Endothelial cell of umbilical vein (primary cell): ENCODE measurements around the gene USP49. TPM values are rescaled to one million over a fixed set of nuclear protein-coding genes. Genes with fewer than 3 reads are reported as not detected.

Experiments used
- BruUV-seq: library from RNA; stranded (reverse); fragments of 400-500 nt; replicated peaks from 2 replicates; lab custom pipeline; 2021; lab: Mats Ljungman, UMichigan
- CTCF ChIA-PET: fragments of 300-600, 350-600 bp; sonication (Branson Sonifier 250); formaldehyde crosslinking; loops from one replicate; lab custom pipeline; 2021; ENCODE audit warnings: antibody characterized with exemption, inconsistent platforms; lab: Charles Lee
- POLR2A ChIA-PET: fragments of 300-600, 350-600 bp; sonication (Branson Sonifier 250); formaldehyde crosslinking; loops from one replicate; lab custom pipeline; 2021; ENCODE audit warnings: antibody characterized with exemption, inconsistent platforms; lab: Charles Lee
- DNase-seq: peaks from one replicate; pipeline ENCODE4 v3.0.0-alpha.2; 2011; ENCODE audit warnings: low read depth, low spot score
- FAIRE-seq: peaks from 2 replicates; lab custom pipeline; 2011; peaks lifted over from hg19 to GRCh38; lab: Jason Lieb, UNC
- H2AFZ ChIP-seq: 2 replicates; pipeline ENCODE4 v1.6.0; 2012; ENCODE audit warnings: low read depth, low read length, control low read depth, inconsistent platforms
- H3K27ac ChIP-seq: 2 replicates; pipeline ENCODE4 v1.5.1; 2011; ENCODE audit warnings: low read depth, mild to moderate bottlenecking, control low read depth, low read length, moderate library complexity; ENCODE audit not compliant: insufficient read depth
- H3K27me3 ChIP-seq, 2 experiments: 2 replicates each; pipeline versions ENCODE4 v1.6.0 to v1.6.1; 2011; ENCODE audit warnings: low read length in 2 of 2, mixed read lengths in 1 of 2; ENCODE audit not compliant: control insufficient read depth in 2 of 2, insufficient read depth in 2 of 2
- H3K36me3 ChIP-seq, 2 experiments: 2 replicates in 1 of 2; 3 replicates in 1 of 2; pipeline ENCODE4 v1.5.1; 2011; ENCODE audit warnings: low read length in 2 of 2, mild to moderate bottlenecking in 1 of 2, moderate library complexity in 1 of 2; ENCODE audit not compliant: control insufficient read depth in 2 of 2, insufficient read depth in 2 of 2; ENCODE audit errors: extremely low read depth in 1 of 2
- H3K4me1 ChIP-seq: 3 replicates; pipeline ENCODE4 v1.5.1; 2011; ENCODE audit warnings: mild to moderate bottlenecking, low read length; ENCODE audit not compliant: control insufficient read depth, insufficient read depth; ENCODE audit errors: extremely low read depth
- H3K4me2 ChIP-seq: 2 replicates; pipeline ENCODE4 v1.6.1; 2011; ENCODE audit warnings: low read length, control low read depth, mixed read lengths; ENCODE audit not compliant: insufficient read depth
- H3K4me3 ChIP-seq, 3 experiments: fragments of 200-600 bp in 1 of 3; sonication (generic), shearing (Covaris generic) in 1 of 3; replicated peaks in 1 of 3; 2 replicates each; pipeline ENCODE4 v1.5.1; 2011 to 2016; ENCODE audit warnings: control low read depth in 3 of 3, low read length in 3 of 3, mild to moderate bottlenecking in 2 of 3, inconsistent platforms in 1 of 3, low read depth in 1 of 3, moderate library complexity in 1 of 3; ENCODE audit not compliant: insufficient read depth in 1 of 3
- H3K79me2 ChIP-seq: 2 replicates; pipeline ENCODE4 v1.6.0; 2012; ENCODE audit warnings: low read length, inconsistent platforms; ENCODE audit not compliant: control insufficient read depth, insufficient read depth
- H3K9ac ChIP-seq: replicated peaks from 2 replicates; pipeline ENCODE3; 2011; ENCODE audit warnings: low read length, control low read depth; ENCODE audit not compliant: insufficient read depth; ENCODE audit errors: extremely low read depth
- H3K9me1 ChIP-seq: replicated peaks from 3 replicates; pipeline ENCODE4 v1.6.0; 2011; ENCODE audit warnings: mild to moderate bottlenecking, low read length; ENCODE audit not compliant: control insufficient read depth, insufficient read depth; ENCODE audit errors: extremely low read depth
- H3K9me3 ChIP-seq: replicated peaks from 2 replicates; pipeline ENCODE4 v1.5.1; 2012; ENCODE audit warnings: low read length, inconsistent platforms; ENCODE audit not compliant: control insufficient read depth, insufficient read depth
- H4K20me1 ChIP-seq: replicated peaks from 2 replicates; pipeline ENCODE3; 2011; ENCODE audit warnings: mild to moderate bottlenecking, low read length; ENCODE audit not compliant: control insufficient read depth, insufficient read depth; ENCODE audit errors: extremely low read depth
- FOS ChIP-seq: IDR thresholded peaks from 2 replicates; pipeline ENCODE4 v1.6.1; 2011; ENCODE audit warnings: mild to moderate bottlenecking, low read length, moderate library complexity, borderline replicate concordance; ENCODE audit not compliant: insufficient read depth
- GATA2 ChIP-seq: IDR thresholded peaks from 2 replicates; pipeline ENCODE4 v1.7.0; 2011; ENCODE audit warnings: low read depth, mild to moderate bottlenecking, moderate library complexity, mixed read lengths, low read length; ENCODE audit not compliant: insufficient read length, insufficient read depth
- POLR2A ChIP-seq: IDR thresholded peaks from 2 replicates; pipeline ENCODE4 v1.6.1; 2012; ENCODE audit warnings: low read depth, mild to moderate bottlenecking, control low read depth, low read length
- POLR2AphosphoS5 ChIP-seq: IDR thresholded peaks from 2 replicates; pipeline ENCODE4 v1.6.1; 2012; ENCODE audit warnings: low read depth, mild to moderate bottlenecking, control low read depth, low read length, moderate library complexity; ENCODE audit not compliant: insufficient read depth
- dilution Hi-C: fragments of 300-500 bp; cut with MboI; formaldehyde crosslinking; loops from one replicate; pipeline ENCODE4 v1.15.0; 2019; ENCODE audit warnings: low sequenced_read_pairs; ENCODE audit not compliant: extremely low pct_ligation_motif_present
- intact Hi-C: fragments of 100-400 bp; cut with micrococcal nuclease; formaldehyde crosslinking; loops from one replicate; pipeline ENCODE4 v1.10.0; 2022
- polyA plus RNA-seq, 4 experiments: library from polyadenylated mRNA; depleted of rRNA in 3 of 4; stranded (reverse) in 3 of 4; unstranded in 1 of 4; fragments of >200 nt; gene quantifications; 2 replicates each; pipeline versions ENCODE4 v1.2.1 to v1.2.3, GENCODE V29; 2011 to 2012; ENCODE audit warnings: missing spikeins in 1 of 4
- total RNA-seq: library from RNA; stranded (reverse); gene quantifications from 2 replicates; pipeline ENCODE4 v1.2.3, GENCODE V29; 2021
- TF ChIP-seq, protein P1 (sequence below): IDR thresholded peaks from 2 replicates; pipeline ENCODE4 v1.6.1; 2011; ENCODE audit not compliant: insufficient read depth, insufficient read length

Gene USP49
- total and polyA plus RNA-seq, 2 donors (not counting 3 experiments of a cell fraction or from before 2014, with no cell fraction given): 2.4 to 4.1 TPM

DNA sequence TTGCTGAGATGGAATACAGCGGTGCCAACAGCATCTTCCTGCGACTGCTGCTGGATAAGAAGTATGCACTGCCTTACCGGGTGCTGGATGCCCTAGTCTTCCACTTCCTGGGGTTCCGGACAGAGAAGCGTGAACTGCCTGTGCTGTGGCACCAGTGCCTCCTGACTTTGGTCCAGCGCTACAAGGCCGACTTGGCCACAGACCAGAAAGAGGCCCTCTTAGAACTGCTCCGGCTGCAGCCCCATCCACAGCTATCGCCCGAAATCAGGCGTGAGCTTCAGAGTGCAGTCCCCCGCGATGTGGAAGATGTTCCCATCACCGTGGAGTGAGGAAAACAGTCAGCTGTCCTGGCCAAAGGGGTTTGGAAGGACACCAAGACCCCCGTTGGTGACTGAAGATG, 37.2 kb upstream of the USP49 start:
- Histone ChIP-seq H3K79me2 (peaks cover 14% of the 10 kb centered on the region), H2AFZ (no peak overlapping the region), H3K4me1 (no peaks in the 10 kb centered on the region), H4K20me1 (no peaks in the 10 kb centered on the region), H3K36me3 (peaks cover 42 to 75% of the 10 kb centered on the region in 2 experiments), H3K9me1 (no peaks in the 10 kb centered on the region), H3K27ac (no peak overlapping the region), H3K4me3 (no peak overlapping the region), H3K27me3 (no peaks in the 10 kb centered on the region), H3K4me2 (no peak overlapping the region), H3K9ac (no peak overlapping the region), H3K9me3 (no peaks in the 10 kb centered on the region)
- TF ChIP-seq POLR2AphosphoS5 (peak; percentile 4), POLR2A (peak; percentile 10), GATA2 (no peak)
- TF ChIP-seq, protein P1, sequence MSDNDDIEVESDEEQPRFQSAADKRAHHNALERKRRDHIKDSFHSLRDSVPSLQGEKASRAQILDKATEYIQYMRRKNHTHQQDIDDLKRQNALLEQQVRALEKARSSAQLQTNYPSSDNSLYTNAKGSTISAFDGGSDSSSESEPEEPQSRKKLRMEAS: no peak
- DNase-seq: no peak
- BruUV-seq: TSS peak; percentile 14
- POLR2A ChIA-PET: no interaction called here
- intact Hi-C loops (no loop called here), dilution Hi-C loops (no loop called here)
- no peak for FAIRE-seq
- CTCF ChIA-PET: interaction anchor here (0.8 to 8.5 kb wide), 4 partner anchors 10 to 131 kb away, joined by 3 to 149 read pairs (median 31); partner anchors contain the start of genes BYSL and MED20

DNA sequence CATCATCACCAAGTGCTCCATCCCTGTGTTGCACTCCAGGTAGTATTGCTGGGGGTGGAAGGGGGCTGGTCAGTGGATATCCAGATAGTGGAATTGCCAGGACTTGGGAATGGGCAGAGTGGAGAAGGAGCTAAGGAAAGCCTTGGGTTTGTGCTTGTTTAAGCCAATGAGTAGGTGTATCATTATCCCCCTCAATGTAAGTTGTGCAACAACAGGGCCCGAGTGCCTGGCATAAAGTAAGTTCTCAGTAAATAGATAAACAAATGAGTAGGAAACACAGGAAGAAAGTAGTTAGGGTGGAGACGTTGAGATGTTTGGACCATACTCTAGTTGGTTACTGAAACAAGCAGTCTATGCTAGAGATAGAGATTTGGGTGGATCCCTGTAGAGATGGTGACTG, 36.6 kb upstream of the USP49 start:
- Histone ChIP-seq H3K4me3 (no peak overlapping the region), H3K9me3 (no peaks in the 10 kb centered on the region), H3K79me2 (peaks cover 16% of the 10 kb centered on the region), H3K27ac (no peak overlapping the region), H4K20me1 (no peaks in the 10 kb centered on the region), H3K27me3 (no peaks in the 10 kb centered on the region), H2AFZ (no peak overlapping the region), H3K36me3 (peaks cover 45 to 74% of the 10 kb centered on the region in 2 experiments), H3K4me1 (no peaks in the 10 kb centered on the region), H3K9me1 (no peaks in the 10 kb centered on the region), H3K4me2 (no peak overlapping the region), H3K9ac (no peak overlapping the region)
- no peak for TF ChIP-seq FOS
- no peak for TF ChIP-seq POLR2AphosphoS5
- ChIA-PET CTCF (interaction anchor here (1.8 to 8.5 kb wide), 2 partner anchors 10 to 130 kb away, joined by 8 to 54 read pairs; partner anchors contain the start of genes BYSL and MED20), POLR2A (no interaction called here)
- dilution Hi-C loops (no loop called here), intact Hi-C loops (no loop called here)
- DNase-seq (no peak), FAIRE-seq (no peak)
- BruUV-seq: no TSS peak
